ENCODE measurements around the gene ELMO1. TPM values are rescaled to one million over a fixed set of nuclear protein-coding genes. Genes with fewer than 3 reads are reported as not detected.

The ELMO1 gene
- total RNA-seq, 1 donor from 2014 or later, result not detected

- Mint-ChIP-seq H3K9me3 (ENCODE audit: unreplicated experiment) (no peaks in the 10 kb centered on the region), H3K4me1 (ENCODE audit: unreplicated experiment) (no peaks in the 10 kb centered on the region), H3K4me3 (ENCODE audit: unreplicated experiment) (no peak overlapping the region), H3K36me3 (ENCODE audit: unreplicated experiment) (no peaks in the 10 kb centered on the region), H3K27me3 (ENCODE audit: unreplicated experiment) (peaks cover 3% of the 10 kb centered on the region), H3K27ac (ENCODE audit: unreplicated experiment) (no peak overlapping the region)
- DNase-seq (ENCODE audit: extremely low spot score, unreplicated experiment), result no peak
- TF ChIP-seq, protein P1, sequence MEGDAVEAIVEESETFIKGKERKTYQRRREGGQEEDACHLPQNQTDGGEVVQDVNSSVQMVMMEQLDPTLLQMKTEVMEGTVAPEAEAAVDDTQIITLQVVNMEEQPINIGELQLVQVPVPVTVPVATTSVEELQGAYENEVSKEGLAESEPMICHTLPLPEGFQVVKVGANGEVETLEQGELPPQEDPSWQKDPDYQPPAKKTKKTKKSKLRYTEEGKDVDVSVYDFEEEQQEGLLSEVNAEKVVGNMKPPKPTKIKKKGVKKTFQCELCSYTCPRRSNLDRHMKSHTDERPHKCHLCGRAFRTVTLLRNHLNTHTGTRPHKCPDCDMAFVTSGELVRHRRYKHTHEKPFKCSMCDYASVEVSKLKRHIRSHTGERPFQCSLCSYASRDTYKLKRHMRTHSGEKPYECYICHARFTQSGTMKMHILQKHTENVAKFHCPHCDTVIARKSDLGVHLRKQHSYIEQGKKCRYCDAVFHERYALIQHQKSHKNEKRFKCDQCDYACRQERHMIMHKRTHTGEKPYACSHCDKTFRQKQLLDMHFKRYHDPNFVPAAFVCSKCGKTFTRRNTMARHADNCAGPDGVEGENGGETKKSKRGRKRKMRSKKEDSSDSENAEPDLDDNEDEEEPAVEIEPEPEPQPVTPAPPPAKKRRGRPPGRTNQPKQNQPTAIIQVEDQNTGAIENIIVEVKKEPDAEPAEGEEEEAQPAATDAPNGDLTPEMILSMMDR (IDR thresholded peaks at IDR 0.05), result no peak
These were observed 32.1 kb downstream of the ELMO1 start for GRCh38 chr7:37416378-37417106.

DNA sequence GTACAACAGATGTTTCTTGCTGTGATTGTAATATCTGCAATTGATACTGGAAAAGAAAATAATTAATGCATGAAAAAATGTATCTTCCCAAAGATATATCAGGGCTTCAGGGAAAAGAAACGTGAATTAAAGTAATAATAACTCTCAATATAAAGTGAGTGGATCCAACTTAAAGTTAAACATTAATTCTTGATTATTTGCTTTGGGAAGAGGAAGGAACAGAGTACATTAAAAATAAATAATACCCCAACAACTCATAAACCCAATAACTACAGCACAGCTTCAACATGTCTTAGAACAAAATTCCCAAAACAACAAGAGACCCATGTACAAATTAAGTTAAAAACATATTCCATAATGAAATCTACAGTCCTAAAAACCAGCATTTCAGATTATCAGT, 33.0 kb downstream of the ELMO1 start:
- Mint-ChIP-seq H3K27ac (ENCODE audit: unreplicated experiment) (no peak overlapping the region), H3K27me3 (ENCODE audit: unreplicated experiment) (no peaks in the 10 kb centered on the region), H3K36me3 (ENCODE audit: unreplicated experiment) (no peaks in the 10 kb centered on the region), H3K4me1 (ENCODE audit: unreplicated experiment) (no peaks in the 10 kb centered on the region), H3K9me3 (ENCODE audit: unreplicated experiment) (no peaks in the 10 kb centered on the region), H3K4me3 (ENCODE audit: unreplicated experiment) (no peak overlapping the region)
- TF ChIP-seq, protein P1 (IDR thresholded peaks at IDR 0.05), result no peak
- DNase-seq (ENCODE audit: extremely low spot score, unreplicated experiment), result no peak

- H3K27me3 Mint-ChIP-seq (ENCODE audit: unreplicated experiment), result no peaks in the 10 kb centered on the region
- DNase-seq (ENCODE audit: extremely low spot score, unreplicated experiment), result no peak
- H3K4me1 Mint-ChIP-seq (ENCODE audit: unreplicated experiment), result no peaks in the 10 kb centered on the region
- TF ChIP-seq, protein P1 (IDR thresholded peaks at IDR 0.05), result no peak
- no peaks in the 10 kb centered on the region for H3K9me3 Mint-ChIP-seq (ENCODE audit: unreplicated experiment)
- no peaks in the 10 kb centered on the region for H3K36me3 Mint-ChIP-seq (ENCODE audit: unreplicated experiment)
- H3K27ac Mint-ChIP-seq (ENCODE audit: unreplicated experiment), result no peak overlapping the region
- H3K4me3 Mint-ChIP-seq (ENCODE audit: unreplicated experiment), result no peak overlapping the region
These were observed 34.2 kb downstream of the ELMO1 start for GRCh38 chr7:37414352-37414983.

DNA sequence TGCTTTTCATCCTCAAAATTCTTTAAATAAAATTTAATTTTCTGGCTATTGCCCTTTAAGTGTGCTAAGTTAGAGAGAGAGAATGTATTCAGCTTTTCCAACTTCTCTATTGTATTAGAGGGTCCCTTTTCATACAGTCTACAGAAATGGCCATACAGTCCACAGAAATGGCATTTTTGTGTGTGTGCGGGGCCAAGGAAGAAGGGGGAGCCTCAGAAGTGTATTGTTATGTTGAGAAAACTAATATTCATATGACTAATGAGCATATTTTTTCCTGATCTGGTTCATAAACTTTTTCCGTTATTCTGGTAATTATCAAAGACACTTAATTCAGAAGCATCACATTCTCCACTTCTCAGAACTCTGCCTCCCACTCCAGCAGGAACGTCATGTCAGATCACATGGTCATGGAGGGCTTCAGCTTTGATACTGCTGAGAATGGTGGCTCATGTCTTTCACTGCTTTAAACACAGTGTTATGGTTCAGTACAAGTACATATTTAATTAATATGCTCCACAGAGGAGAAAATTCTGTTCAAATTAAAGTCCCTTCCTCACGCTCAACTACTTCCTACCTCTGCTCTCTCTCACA, 37.1 kb downstream of the ELMO1 start:
- H3K36me3 Mint-ChIP-seq (ENCODE audit: unreplicated experiment), result no peaks in the 10 kb centered on the region
- H3K4me3 Mint-ChIP-seq (ENCODE audit: unreplicated experiment), result no peak overlapping the region
- H3K4me1 Mint-ChIP-seq (ENCODE audit: unreplicated experiment), result no peaks in the 10 kb centered on the region
- no peaks in the 10 kb centered on the region for H3K9me3 Mint-ChIP-seq (ENCODE audit: unreplicated experiment)
- H3K27ac Mint-ChIP-seq (ENCODE audit: unreplicated experiment), result no peak overlapping the region
- H3K27me3 Mint-ChIP-seq (ENCODE audit: unreplicated experiment), result no peaks in the 10 kb centered on the region
- no peak for DNase-seq (ENCODE audit: extremely low spot score, unreplicated experiment)
- TF ChIP-seq, protein P1 (IDR thresholded peaks at IDR 0.05), result no peak
